A549 (cell line): ENCODE measurements around the gene IRF8. TPM values are rescaled to one million over a fixed set of nuclear protein-coding genes. Genes with fewer than 3 reads are reported as not detected.

ENCODE experiments used
- ATAC-seq, 2 experiments: fragments of 200-7000 bp in 1 of 2; fragments of >200 bp in 1 of 2; cut with Nextera tagmentation in 1 of 2; cut with Tn5 transposase in 1 of 2; 3 replicates each; pipeline versions ENCODE4 v1.8.0 to v1.9.1; 2018 to 2020; ENCODE audit warnings: mild to moderate bottlenecking in 1 of 2, moderate library complexity in 1 of 2
- CTCF ChIA-PET: fragments of 300-600 bp; sonication (Branson Sonifier 250); formaldehyde crosslinking; extraction: SDS; loops from one replicate; lab custom pipeline; 2021; ENCODE audit warnings: antibody characterized with exemption, inconsistent platforms; lab: Yijun Ruan, JAX
- POLR2A ChIA-PET: fragments of 350-600 bp; formaldehyde crosslinking; extraction: SDS; loops from one replicate; lab custom pipeline; 2021; ENCODE audit warnings: antibody characterized with exemption, inconsistent platforms; lab: Yijun Ruan, JAX
- DNase-seq, 2 experiments: peaks; one replicate each; pipeline versions ENCODE4 v3.0.0 to v3.0.0-alpha.2; 2011 to 2016; ENCODE audit warnings: low read depth in 1 of 2, low spot score in 1 of 2
- FAIRE-seq: peaks from 2 replicates; lab custom pipeline; 2011; peaks lifted over from hg19 to GRCh38; lab: Jason Lieb, UNC
- H3K27ac ChIP-seq, 2 experiments: fragments of >200 bp; sonication (Bioruptor Twin); formaldehyde crosslinking; 3 replicates each; pipeline ENCODE4 v1.5.1; 2016 to 2017
- H3K4me1 ChIP-seq: fragments of >200 bp; sonication (Bioruptor Twin); formaldehyde crosslinking; 3 replicates; pipeline ENCODE4 v1.6.1; 2016
- H3K4me2 ChIP-seq: fragments of >200 bp; sonication (Bioruptor Twin); formaldehyde crosslinking; 3 replicates; pipeline ENCODE4 v1.6.1; 2016
- H3K4me3 ChIP-seq: fragments of >200 bp; sonication (Bioruptor Twin); formaldehyde crosslinking; 3 replicates; pipeline ENCODE4 v1.5.1; 2016
- H3K9me3 ChIP-seq: fragments of >200 bp; sonication (Bioruptor Twin); formaldehyde crosslinking; 3 replicates; pipeline ENCODE4 v1.6.1; 2016
- CEBPB ChIP-seq, 2 experiments: fragments of >200 bp in 1 of 2; sonication (Bioruptor Twin) in 1 of 2; formaldehyde crosslinking in 1 of 2; IDR thresholded peaks; 2 replicates each; pipeline ENCODE4 v1.6.1; 2012 to 2016
- CHD2 ChIP-seq: fragments of 150-350 bp; IDR thresholded peaks from 2 replicates; pipeline ENCODE4 v1.6.1; 2014; ENCODE audit warnings: low read length; ENCODE audit not compliant: partially characterized antibody
- CHD4 ChIP-seq: fragments of 200-600 bp; sonication (generic); IDR thresholded peaks from 2 replicates; pipeline ENCODE4 v1.6.1; 2016; ENCODE audit warnings: antibody characterized with exemption, mild to moderate bottlenecking, borderline replicate concordance
- CTCF ChIP-seq: fragments of >200 bp; sonication (Bioruptor Twin); formaldehyde crosslinking; IDR thresholded peaks from 3 replicates; pipeline ENCODE4 v1.5.1; 2016
- ELK1 ChIP-seq: fragments of 150-350 bp; IDR thresholded peaks from 2 replicates; pipeline ENCODE4 v1.6.1; 2014; ENCODE audit warnings: low read depth, mild to moderate bottlenecking, low read length
- EP300 ChIP-seq, 2 experiments: fragments of >200 bp; sonication (Bioruptor Twin); formaldehyde crosslinking; IDR thresholded peaks; 2 replicates in 1 of 2; 3 replicates in 1 of 2; pipeline ENCODE4 v1.6.1; 2016 to 2017
- FOSB ChIP-seq: fragments of 250-450 bp; sonication (Bioruptor Pico); IDR thresholded peaks from 2 replicates; pipeline ENCODE4 v1.5.0; 2020; ENCODE audit warnings: mild to moderate bottlenecking, moderate library complexity
- FOXS1 ChIP-seq: fragments of 250-450 bp; sonication (Bioruptor Pico); IDR thresholded peaks from 2 replicates; pipeline ENCODE4 v1.5.0; 2020; ENCODE audit warnings: mild to moderate bottlenecking, moderate library complexity
- HDAC2 ChIP-seq: fragments of 200-600 bp; sonication (generic); IDR thresholded peaks from 2 replicates; pipeline ENCODE4 v1.6.1; 2016
- HOXA7 ChIP-seq: fragments of 250-450 bp; sonication (Bioruptor Pico); IDR thresholded peaks from 2 replicates; pipeline ENCODE4 v1.5.0; 2020; ENCODE audit warnings: mild to moderate bottlenecking, moderate library complexity
- HOXB5 ChIP-seq: fragments of 250-450 bp; sonication (Bioruptor Pico); IDR thresholded peaks from 2 replicates; pipeline ENCODE4 v1.5.0; 2020; ENCODE audit warnings: mild to moderate bottlenecking, moderate library complexity
- KDM5A ChIP-seq: fragments of 200-600 bp; sonication (generic); IDR thresholded peaks from 2 replicates; pipeline ENCODE4 v1.6.1; 2016; ENCODE audit warnings: antibody characterized with exemption, mild to moderate bottlenecking
- MAFK ChIP-seq: fragments of 450-650 bp; IDR thresholded peaks from 2 replicates; pipeline ENCODE4 v1.6.1; 2014; ENCODE audit not compliant: partially characterized antibody
- NPAS2 ChIP-seq: fragments of 250-450 bp; sonication (Bioruptor Pico); IDR thresholded peaks from 2 replicates; pipeline ENCODE4 v1.8.0; 2022; ENCODE audit warnings: mild to moderate bottlenecking, moderate library complexity, borderline replicate concordance
- RARB ChIP-seq: fragments of 250-450 bp; sonication (Bioruptor Pico); IDR thresholded peaks from 2 replicates; pipeline ENCODE4 v1.8.0; 2021; ENCODE audit warnings: mild to moderate bottlenecking, moderate library complexity
- SREBF2 ChIP-seq: fragments of 450-650 bp; IDR thresholded peaks from 2 replicates; pipeline ENCODE4 v1.6.1; 2014; ENCODE audit warnings: mild to moderate bottlenecking, moderate library complexity
- TP53 ChIP-seq: fragments of 250-450 bp; sonication (Bioruptor Pico); IDR thresholded peaks from 2 replicates; pipeline ENCODE4 v1.5.0; 2021; ENCODE audit warnings: mild to moderate bottlenecking, moderate library complexity
- ZFP36 ChIP-seq: fragments of 450-650 bp; IDR thresholded peaks from 2 replicates; pipeline ENCODE4 v1.6.1; 2014; ENCODE audit warnings: borderline replicate concordance; ENCODE audit not compliant: partially characterized antibody
- WGBS: methylation state at CpG from one replicate; pipeline ENCODE4 v1.1.6; 2017; ENCODE audit errors: missing lambda C conversion rate; 5-methylcytosine and 5-hydroxymethylcytosine counted together
- polyA plus RNA-seq, 4 experiments: library from polyadenylated mRNA; depleted of rRNA in 3 of 4; stranded (reverse); fragments of >200 nt; fragmentation: RNase III in 1 of 4; extraction: RNeasy Plus Mini Kit Qiagen cat#74134 plus additional on column Dnase treatment in 1 of 4; gene quantifications; 2 replicates in 3 of 4; 3 replicates in 1 of 4; pipeline ENCODE4 v1.2.3, GENCODE V29; 2011 to 2017

IRF8 gene
- polyA plus RNA-seq, 2 of the 4 experiments (the other 2 are of a cell fraction), result 0.16 to 0.18 TPM

DNA sequence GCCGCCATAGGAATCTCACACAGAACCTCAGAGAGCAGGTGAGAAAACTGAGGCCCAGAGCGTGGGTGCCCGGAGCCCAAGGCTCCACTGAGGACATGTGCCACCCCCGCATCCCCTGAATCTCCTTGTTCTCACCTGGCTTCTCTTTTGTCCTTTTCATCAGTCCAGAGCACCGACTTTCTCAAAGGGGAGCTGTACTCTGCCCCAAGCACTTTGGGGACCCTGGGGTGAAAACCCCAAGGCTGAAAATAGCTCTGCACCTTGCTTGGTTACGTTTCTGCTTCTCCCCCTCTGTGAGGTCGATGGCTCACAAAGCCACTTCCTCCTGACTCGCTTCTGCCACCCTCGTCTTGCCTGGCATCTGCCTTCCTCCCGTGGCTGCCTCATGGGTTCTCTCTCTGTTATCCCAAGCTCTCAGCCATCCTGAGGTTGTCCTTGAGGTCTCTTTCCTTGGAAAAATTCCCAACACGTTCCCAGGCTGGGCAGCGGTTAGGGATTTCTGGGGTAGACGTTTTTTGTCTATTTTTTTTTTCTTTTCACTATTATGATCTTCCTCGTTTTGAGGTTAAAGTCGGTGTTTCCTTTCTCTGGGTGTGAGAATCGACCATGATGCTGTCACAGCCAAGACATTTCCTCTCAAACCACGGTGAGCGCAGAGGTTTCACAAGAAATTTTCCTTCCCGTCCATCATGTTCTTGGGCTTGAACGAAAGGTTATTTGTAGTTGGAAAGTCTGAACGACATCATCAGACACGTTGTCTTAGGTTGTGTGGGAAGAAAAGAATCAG is 37.2 kb downstream of the IRF8 start:
- 36% methylated on average over 22 of the region's 22 CpGs for whole genome bisulfite sequencing
- Histone ChIP-seq H3K4me3 (no peak overlapping the region), H3K9me3 (peaks cover 4% of the 10 kb centered on the region; the same call in 2 of the 3 replicates), H3K27ac (no peak overlapping the region), H3K4me1 (peaks cover 10% of the 10 kb centered on the region), H3K4me2 (no peak overlapping the region)
- CTCF ChIA-PET, result interaction anchor here (0.6 to 0.8 kb wide), 2 partner anchors 115 to 1126 kb away, joined by 3 to 5 read pairs; no protein-coding TSS in a partner anchor
- no peak for TF ChIP-seq FOXS1 (CRISPR knock-in tag)
- no peak for TF ChIP-seq HOXA7 (CRISPR knock-in tag)
- no peak for TF ChIP-seq ZFP36
- TF ChIP-seq NPAS2 (CRISPR knock-in tag), result no peak
- TF ChIP-seq KDM5A, result no peak
- TF ChIP-seq CEBPB (IDR thresholded peaks at IDR 0.05), result no peak
- no peak for TF ChIP-seq TP53 (CRISPR knock-in tag)
- TF ChIP-seq FOSB (CRISPR knock-in tag), result no peak
- TF ChIP-seq ELK1, result no peak
- no peak for TF ChIP-seq HDAC2
- TF ChIP-seq CTCF, result no peak
- no peak for TF ChIP-seq EP300 (IDR thresholded peaks at IDR 0.05)
- TF ChIP-seq RARB (CRISPR knock-in tag), result no peak
- TF ChIP-seq HOXB5 (CRISPR knock-in tag), result no peak
- no peak for DNase-seq
- POLR2A ChIA-PET, result no interaction called here
- FAIRE-seq, result no peak
- ATAC-seq, result no peak

- FAIRE-seq (no peak), DNase-seq (no peak), ATAC-seq (no peak)
- ChIA-PET POLR2A (no interaction called here), CTCF (no interaction called here)
- WGBS, result 67% methylated on average over 12 of the region's 12 CpGs
- Histone ChIP-seq H3K4me1 (peaks cover 10% of the 10 kb centered on the region), H3K9me3 (peaks cover 4% of the 10 kb centered on the region; the same call in 2 of the 3 replicates), H3K4me2 (no peak overlapping the region), H3K4me3 (no peak overlapping the region), H3K27ac (no peak overlapping the region)
- TF ChIP-seq KDM5A (no peak), MAFK (peak; percentile 32), SREBF2 (no peak)
These were observed 37.9 kb downstream of the IRF8 start for GRCh38 chr16:85936816-85937215.

DNA sequence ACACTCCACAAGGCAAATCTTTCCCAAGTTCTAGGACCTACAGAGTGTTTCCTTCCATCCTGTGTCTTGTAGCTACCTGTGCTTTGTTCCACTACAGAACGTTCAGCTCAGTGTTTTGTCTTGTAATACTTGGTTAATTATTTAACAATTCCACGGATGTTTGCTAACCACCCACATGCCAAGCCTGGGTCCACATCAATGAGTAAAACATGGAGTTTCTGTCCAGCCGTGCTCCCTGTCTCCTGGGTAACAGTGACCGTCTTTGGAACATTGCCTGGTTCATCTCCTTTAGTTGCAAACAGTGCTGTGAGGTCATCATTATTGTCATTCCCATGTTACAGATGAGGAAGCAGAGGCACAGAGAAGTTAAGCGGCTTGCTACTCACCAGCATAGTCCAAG is 41.3 kb downstream of the IRF8 start:
- 9% methylated on average over 5 of the region's 5 CpGs for WGBS
- Histone ChIP-seq H3K27ac (peak overlapping the region in 1 of 2 experiments; percentile 45; a peak in 1 of 6 replicates), H3K9me3 (peaks cover 4% of the 10 kb centered on the region; the same call in 2 of the 3 replicates), H3K4me2 (peak overlapping the region; percentile 51), H3K4me3 (no peak overlapping the region), H3K4me1 (peaks cover 10% of the 10 kb centered on the region)
- TF ChIP-seq RARB (CRISPR knock-in tag) (no peak), CHD4 (no peak), MAFK (no peak), CHD2 (no peak), TP53 (CRISPR knock-in tag) (no peak)
- ATAC-seq (peak; percentile 42 to 60; a peak in 4 of 6 replicates), DNase-seq (peak in 1 of 2 experiments; percentile 58), FAIRE-seq (no peak)
- ChIA-PET CTCF (interaction anchor here (0.9 to 2.6 kb wide), 3 partner anchors 10 to 119 kb away, joined by 4 to 8 read pairs (median 4); no protein-coding TSS in a partner anchor), POLR2A (no interaction called here)
